ENCODE results near the gene APC.

- TF ChIP-seq, protein P1, sequence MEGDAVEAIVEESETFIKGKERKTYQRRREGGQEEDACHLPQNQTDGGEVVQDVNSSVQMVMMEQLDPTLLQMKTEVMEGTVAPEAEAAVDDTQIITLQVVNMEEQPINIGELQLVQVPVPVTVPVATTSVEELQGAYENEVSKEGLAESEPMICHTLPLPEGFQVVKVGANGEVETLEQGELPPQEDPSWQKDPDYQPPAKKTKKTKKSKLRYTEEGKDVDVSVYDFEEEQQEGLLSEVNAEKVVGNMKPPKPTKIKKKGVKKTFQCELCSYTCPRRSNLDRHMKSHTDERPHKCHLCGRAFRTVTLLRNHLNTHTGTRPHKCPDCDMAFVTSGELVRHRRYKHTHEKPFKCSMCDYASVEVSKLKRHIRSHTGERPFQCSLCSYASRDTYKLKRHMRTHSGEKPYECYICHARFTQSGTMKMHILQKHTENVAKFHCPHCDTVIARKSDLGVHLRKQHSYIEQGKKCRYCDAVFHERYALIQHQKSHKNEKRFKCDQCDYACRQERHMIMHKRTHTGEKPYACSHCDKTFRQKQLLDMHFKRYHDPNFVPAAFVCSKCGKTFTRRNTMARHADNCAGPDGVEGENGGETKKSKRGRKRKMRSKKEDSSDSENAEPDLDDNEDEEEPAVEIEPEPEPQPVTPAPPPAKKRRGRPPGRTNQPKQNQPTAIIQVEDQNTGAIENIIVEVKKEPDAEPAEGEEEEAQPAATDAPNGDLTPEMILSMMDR (conservative IDR thresholded peaks at IDR 0.05 in 1 of 2, IDR thresholded peaks at IDR 0.05 in 1 of 2; ENCODE audit: extremely low read depth in 1 of 2, insufficient read depth in 1 of 2, low read depth in 1 of 2, low read length in 2 of 2), result peak in 1 of 2 donors; percentile 6
- TF ChIP-seq EZH2 (IDR thresholded peaks at IDR 0.05; ENCODE audit: borderline replicate concordance, low read length), result no peak
Measured at GRCh38 chr5:112691758-112692157, 45.9 kb upstream of the APC start.
